Endometrial microvascular endothelial cells (primary cell): Measurements from ENCODE around the gene IL10RA. TPM values are rescaled to one million over a fixed set of nuclear protein-coding genes. Genes with fewer than 3 reads are reported as not detected.
"Not testable (repeated sequence)": the region's sequence is repeated elsewhere in the genome, so short reads cannot be mapped to it uniquely, and the experiment has no call there.

ENCODE experiments used
- in situ Hi-C: cut with HindIII; loops from 2 replicates; pipeline ENCODE4 v1.10.0; 2017; ENCODE audit warnings: low sequenced_read_pairs, low pct_unique_long_range_greater_than_20kb; ENCODE audit errors: inconsistent ontology term
- total RNA-seq: library from RNA; depleted of rRNA; stranded (reverse); fragments of >200 nt; gene quantifications from one replicate; pipeline ENCODE4 v1.2.3, GENCODE V29; 2015; ENCODE audit errors: inconsistent ontology term

The IL10RA gene
- total RNA-seq, 1 donor from 2014 or later = not detected

GRCh38 chr11:118002541-118003423, 16.6 kb downstream of the IL10RA start:
- in situ Hi-C loops = no loop called here

DNA sequence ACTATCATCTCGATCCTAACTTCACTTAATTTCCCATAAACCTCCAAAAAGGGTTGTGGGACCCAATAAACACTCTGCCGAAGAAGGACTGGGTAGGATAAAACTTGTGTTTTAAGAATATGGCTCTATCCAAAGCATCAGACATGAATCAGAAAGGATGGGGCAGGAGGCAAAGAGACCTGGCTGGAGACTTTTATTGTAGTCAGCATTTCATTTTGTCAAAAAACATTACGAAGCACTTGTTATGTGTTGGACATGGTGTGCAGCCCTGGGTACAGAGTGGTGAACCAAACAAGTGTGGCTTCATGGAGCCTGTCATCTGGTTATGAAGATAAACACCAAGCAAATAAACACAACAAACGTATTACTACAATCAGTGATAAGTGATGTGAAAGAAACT, 17.3 kb downstream of the IL10RA start:
- in situ Hi-C loops = no loop called here

DNA sequence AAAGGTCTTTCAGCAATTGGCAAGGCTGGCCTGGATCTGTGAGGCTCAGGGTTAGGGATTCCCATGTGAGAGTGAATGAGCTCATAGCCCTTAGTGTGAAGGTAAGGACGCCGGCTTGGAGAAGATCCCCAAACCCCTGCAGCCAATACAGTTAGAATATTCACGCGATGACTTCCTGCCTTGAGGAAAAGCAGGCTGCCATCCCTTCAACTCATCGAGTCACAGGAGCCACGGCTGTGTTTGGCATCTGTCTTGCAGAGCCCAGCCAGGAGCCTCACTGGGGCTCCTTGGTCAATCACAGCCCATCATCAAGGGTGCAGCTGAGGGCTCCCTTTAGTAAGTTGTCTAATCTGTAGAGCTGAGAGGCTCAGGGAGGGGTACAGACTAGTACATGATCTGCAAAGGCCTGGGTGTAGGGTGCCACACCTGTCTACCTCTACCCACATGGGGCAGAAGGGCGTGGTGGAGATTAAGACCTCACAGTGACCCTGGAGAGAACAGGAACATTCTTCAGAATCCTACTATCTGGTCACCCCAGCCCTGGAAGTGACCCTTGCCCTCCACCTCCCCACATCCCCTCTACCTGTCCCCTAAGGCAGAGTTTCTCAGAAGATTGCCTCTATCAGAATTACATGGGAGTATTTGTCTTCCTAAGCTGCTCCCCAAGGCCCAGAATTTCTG, 18.5 kb downstream of the IL10RA start:
- in situ Hi-C loops = no loop called here

GRCh38 chr11:118005224-118006152, 19.3 kb downstream of the IL10RA start:
- in situ Hi-C loops = no loop called here

GRCh38 chr11:118006153-118006534, 19.9 kb downstream of the IL10RA start:
- in situ Hi-C loops = no loop called here

- in situ Hi-C loops = no loop called here
Measured at GRCh38 chr11:118007040-118007439, 20.8 kb downstream of the IL10RA start.

DNA sequence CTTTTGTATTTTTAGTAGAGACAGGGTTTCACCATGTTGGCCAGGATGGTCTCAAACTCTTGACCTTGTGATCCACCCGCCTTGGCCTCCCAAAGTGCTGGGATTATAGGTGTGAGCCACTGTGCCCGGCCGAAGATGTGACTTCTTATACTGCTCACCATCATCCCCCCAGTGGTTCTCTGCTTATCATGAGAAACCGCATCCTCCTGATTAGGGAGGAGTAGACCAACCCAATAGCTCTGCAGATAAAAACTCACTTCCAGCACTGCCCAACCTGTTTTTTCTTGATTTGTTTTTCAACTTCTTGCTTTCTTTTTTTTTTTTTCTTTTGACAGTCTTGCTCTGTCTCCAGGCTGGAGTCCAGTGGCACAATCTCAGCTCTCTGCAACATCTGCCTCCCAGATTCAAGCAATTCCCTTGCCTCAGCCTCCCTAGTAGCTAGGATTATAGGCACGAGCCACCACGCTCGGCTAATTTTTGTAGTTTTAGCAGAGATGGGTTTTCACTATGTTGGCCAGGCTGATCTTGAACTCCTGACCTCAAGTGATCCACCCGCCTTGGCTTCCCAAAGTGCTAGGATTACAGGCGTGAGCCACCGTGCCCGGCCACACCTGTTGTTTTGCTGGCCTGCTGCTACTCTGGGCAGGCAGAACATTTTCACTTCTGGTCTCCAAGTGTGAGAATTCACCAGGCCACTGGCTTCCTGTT, 21.5 kb downstream of the IL10RA start:
- in situ Hi-C loops = not testable (repeated sequence)

DNA sequence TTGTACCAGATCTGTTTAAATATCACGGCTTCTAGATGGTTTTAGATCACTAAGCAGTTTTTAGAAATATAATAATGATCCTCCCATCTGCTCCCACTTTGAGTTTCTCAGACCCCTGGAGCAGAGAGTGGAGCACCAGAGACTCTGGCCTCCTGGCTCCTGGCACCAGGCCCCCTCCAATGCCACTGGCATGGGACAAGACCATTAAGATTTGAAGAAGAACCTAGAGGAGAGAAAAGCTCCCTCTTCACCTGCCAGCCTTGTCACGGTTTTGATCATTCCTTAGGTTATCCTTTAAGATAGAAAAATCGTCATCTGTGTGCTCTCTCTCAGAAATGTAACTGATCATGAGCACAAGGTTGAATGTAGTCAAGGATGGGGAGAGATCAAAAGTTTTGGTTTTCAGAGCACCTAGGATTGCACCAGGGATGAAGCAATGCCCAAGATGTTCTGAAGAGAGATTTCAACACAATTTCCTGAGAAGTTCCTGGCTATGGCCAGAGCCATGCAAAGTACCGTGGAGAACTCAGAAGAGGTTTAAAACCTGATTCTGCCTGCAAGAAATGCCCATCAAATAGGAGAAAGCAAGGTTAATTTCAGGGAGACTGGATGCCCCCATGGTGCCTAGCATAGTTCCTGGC, 22.2 kb downstream of the IL10RA start:
- in situ Hi-C loops = no loop called here

DNA sequence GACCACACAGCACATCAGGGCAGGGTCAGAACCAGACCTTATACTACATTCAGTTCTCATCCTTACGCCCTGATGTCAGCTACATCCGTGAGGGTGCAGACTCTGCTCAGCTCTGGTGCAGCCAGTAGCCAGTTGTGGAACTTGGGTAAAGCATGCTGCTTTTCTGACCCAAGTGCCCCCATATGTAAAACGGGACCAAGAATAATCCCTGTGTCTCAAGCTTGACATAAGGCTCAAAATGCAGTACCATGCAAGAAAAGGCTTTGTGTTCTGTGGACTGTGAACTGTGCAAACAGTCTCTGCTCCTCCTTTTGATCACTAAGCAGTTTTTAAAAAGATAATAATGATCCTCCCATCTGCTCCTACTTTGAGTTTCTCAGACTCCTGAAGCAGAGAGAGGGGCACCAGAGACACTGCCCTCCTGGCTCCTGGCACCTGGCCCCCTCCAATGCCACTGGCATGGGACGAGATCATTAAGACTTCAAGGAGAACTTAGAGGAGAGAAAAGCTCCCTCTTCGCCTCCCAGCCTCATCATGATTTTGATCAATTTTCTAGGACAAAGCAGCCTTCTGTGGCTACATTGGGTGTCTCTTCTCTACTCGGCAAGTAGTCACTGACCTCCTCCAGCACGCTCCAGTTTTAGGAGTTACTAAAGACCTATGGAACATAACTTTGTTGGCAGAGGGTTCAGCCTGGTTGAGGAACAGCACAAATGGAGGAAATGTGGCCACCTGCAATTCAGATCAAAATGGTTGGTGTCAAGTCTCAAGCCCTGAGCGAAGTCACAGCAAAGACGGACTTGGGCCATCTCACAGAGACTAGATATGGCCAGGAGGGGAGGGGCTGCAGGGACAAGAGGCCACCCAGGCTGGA, 23.9 kb downstream of the IL10RA start:
- in situ Hi-C loops = no loop called here

DNA sequence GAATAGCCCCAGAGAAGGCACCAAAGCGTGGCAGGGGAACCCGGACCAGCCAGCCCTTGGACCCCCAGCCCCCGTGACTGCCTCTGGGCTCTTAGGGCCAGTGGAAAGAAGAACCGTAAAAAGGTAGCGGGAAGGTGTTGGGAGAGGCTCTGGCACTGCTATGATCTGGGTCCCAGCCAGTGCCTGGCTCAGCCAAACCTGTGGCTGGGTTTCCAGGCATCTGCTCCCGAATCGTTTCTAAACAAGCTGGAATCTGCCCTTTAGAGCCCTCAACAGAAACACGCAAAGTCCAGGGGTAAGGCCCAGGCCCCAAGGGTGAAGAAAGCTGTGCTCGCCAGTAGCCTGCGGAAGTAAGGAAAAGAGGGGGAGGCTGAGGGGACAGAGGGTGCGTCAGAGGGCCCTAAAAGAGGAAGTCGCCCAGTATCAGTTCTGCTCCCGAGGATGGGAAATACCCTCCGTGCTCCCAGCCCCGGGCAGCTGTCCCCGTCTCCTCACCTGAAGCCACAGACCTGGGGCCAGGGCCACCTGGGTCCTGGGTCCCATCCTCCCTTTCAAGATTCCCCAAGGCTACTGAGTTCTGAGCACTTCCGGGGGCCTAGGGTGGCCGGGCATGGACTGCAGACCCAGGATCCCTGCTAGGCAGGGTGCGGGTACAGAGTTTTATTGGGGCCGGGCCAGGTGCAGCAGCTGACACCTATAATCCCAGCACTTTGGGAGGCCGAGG, 24.7 kb downstream of the IL10RA start:
- in situ Hi-C loops = no loop called here

DNA sequence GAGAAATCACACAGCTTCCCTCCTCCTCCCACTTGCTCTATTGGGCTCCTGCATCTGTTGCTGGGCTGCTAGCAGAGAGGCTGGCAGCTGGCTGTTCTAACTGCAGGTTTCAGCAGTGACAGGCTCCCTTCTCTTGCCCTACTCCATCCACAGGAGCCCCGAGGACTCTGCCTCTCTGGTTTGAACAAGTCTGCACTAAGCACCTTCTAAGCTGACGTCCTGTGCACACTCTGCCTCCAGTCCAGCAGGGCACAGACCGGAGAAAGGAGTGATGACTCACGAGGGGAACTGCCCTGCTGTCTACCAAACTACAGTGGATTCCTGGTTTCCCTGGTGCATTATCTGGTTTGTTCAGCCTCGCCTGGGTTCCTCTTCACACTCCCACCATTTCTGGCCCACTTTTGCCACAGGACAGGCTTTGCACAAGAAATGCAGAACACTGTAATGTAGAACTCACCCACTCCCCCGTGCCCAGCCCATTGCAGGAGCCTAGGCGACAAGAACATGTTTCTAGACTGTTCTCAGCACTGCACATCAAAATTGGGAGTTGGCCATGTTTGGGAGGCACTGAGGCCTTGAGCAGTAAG, 26.0 kb downstream of the IL10RA start:
- in situ Hi-C loops = no loop called here

DNA sequence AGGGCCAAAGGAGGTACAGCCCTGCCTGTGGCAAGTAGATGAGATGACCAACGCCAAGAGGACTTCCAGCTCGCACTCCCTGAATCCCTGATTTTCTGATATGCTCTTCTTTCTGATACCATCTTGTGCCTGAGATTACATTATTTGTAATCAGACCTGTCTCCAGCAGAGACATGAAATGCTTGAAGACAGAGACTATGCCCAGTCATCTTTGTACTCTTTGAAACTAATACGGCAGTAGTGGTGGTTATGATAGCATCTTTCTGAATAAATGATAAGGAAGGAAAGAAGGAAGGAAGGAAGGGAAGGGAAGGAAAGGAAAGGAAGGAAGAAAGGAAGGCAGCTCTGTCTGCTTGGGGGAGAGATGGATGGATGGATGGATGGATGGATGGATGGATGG, 27.8 kb downstream of the IL10RA start:
- in situ Hi-C loops = no loop called here

DNA sequence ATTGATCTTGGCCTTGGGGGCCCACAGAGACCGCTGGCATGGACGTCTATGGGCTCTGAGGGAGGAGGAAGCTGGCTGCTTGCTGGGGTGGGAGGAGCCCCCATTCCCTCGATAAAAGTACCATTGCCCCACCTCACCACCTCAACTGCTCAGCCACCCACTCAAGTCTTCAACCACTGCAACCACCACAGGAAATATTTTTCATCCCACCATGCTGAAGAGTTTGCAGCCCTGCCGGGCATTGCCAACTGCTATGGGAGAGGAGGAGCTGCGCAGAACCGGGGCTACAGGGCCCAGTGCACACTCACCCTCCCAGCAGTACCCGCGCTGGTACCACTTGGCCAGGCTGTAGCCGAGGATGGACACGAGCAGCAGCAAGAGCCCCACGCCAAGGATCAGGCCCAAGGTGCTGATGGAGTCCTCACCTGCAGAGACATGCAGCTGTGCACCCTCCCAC, 29.2 kb downstream of the IL10RA start:
- in situ Hi-C loops = no loop called here

- in situ Hi-C loops = no loop called here
Measured at GRCh38 chr11:118016104-118016503, 29.9 kb downstream of the IL10RA start.

GRCh38 chr11:118017111-118017510, 30.9 kb downstream of the IL10RA start:
- in situ Hi-C loops = no loop called here

GRCh38 chr11:118017631-118018315, 31.6 kb downstream of the IL10RA start:
- in situ Hi-C loops = no loop called here
